ENCODE measurements around the gene GPR183. TPM values are rescaled to one million over a fixed set of nuclear protein-coding genes. Genes with fewer than 3 reads are reported as not detected.

Gene GPR183
- total RNA-seq, 4 donors from 2014 or later: 3.0 to 14.6 (median 6.5) TPM

- in situ Hi-C loops (cut with MboI; ENCODE audit: low pct_ligation_motif_present in 1 of 4, low pct_unique_long_range_greater_than_20kb in 1 of 4, low sequenced_read_pairs in 3 of 4) (loop anchor here in 1 of 4 donors (5.0 to 10.0 kb wide), 2 partner anchors 90 to 172 kb away; no protein-coding TSS in a partner anchor), intact Hi-C loops (cut with DNase I; ENCODE audit: low total_unique reads) (loop anchor here (5.0 kb wide), 1 partner anchor 88 kb away; no protein-coding TSS in a partner anchor)
- TF ChIP-seq CTCF (IDR thresholded peaks at IDR 0.05) (no peak), POLR2A (IDR thresholded peaks at IDR 0.05) (no peak), POLR2AphosphoS5 (IDR thresholded peaks at IDR 0.05) (no peak), EP300 (IDR thresholded peaks at IDR 0.05; ENCODE audit: low read depth) (no peak)
- H3K9me3 ChIP-seq: no peaks in the 10 kb centered on the region
- H3K36me3 ChIP-seq: no peaks in the 10 kb centered on the region
- H3K27ac ChIP-seq: no peak overlapping the region
- peaks cover 0 to 14% (median 1%) of the 10 kb centered on the region in 4 donors for H3K4me1 ChIP-seq
- no peak for DNase-seq
- no peaks in the 10 kb centered on the region for H3K27me3 ChIP-seq
- 58 to 74% methylated on average over 3 to 8 of the region's 8 CpGs for WGBS, 2 donors (ENCODE audit: low coverage in 1 of 2)
- H3K4me3 ChIP-seq: no peak overlapping the region
Observed at GRCh38 chr13:99265162-99265800, 41.9 kb downstream of the GPR183 start.

GRCh38 chr13:99264051-99264450 lies 43.1 kb downstream of the GPR183 start:
- H3K27me3 ChIP-seq: no peaks in the 10 kb centered on the region
- in situ Hi-C loops (cut with MboI; ENCODE audit: low pct_ligation_motif_present in 1 of 4, low pct_unique_long_range_greater_than_20kb in 1 of 4, low sequenced_read_pairs in 3 of 4): loop anchor here in 3 of 4 donors (5.0 to 10.0 kb wide), 2 partner anchors 87 to 89 kb away; no protein-coding TSS in a partner anchor
- TF ChIP-seq CTCF (IDR thresholded peaks at IDR 0.05): no peak
- H3K4me1 ChIP-seq: peaks cover 0 to 14% (median 1%) of the 10 kb centered on the region in 4 donors
- no peak overlapping the region for H3K27ac ChIP-seq
- no peaks in the 10 kb centered on the region for H3K9me3 ChIP-seq
- intact Hi-C loops (cut with DNase I; ENCODE audit: low total_unique reads): loop anchor here (5.0 kb wide), 1 partner anchor 42 kb away; no protein-coding TSS in a partner anchor
- H3K36me3 ChIP-seq: no peaks in the 10 kb centered on the region
- 57% methylated on average over 1 of the region's 1 CpG; no CpG with 5 or more reads in 1 of the 2 donors for WGBS, 2 donors (ENCODE audit: low coverage in 1 of 2)
- H3K4me3 ChIP-seq: no peak overlapping the region
- no peak for DNase-seq

- no peak for TF ChIP-seq EP300 (IDR thresholded peaks at IDR 0.05; ENCODE audit: low read depth)
- no peak for TF ChIP-seq POLR2AphosphoS5 (IDR thresholded peaks at IDR 0.05)
- no peak for TF ChIP-seq POLR2A (IDR thresholded peaks at IDR 0.05)
- no peak for TF ChIP-seq CTCF (IDR thresholded peaks at IDR 0.05)
- H3K27me3 ChIP-seq: no peaks in the 10 kb centered on the region
- DNase-seq: no peak
- H3K27ac ChIP-seq: no peak overlapping the region
- intact Hi-C loops (cut with DNase I; ENCODE audit: low total_unique reads) (loop anchor here (5.0 kb wide), 1 partner anchor 41 kb away; no protein-coding TSS in a partner anchor), in situ Hi-C loops (cut with MboI; ENCODE audit: low pct_ligation_motif_present in 1 of 4, low pct_unique_long_range_greater_than_20kb in 1 of 4, low sequenced_read_pairs in 3 of 4) (loop anchor here in 3 of 4 donors (5.0 to 10.0 kb wide), 2 partner anchors 86 to 88 kb away; no protein-coding TSS in a partner anchor)
- no peaks in the 10 kb centered on the region for H3K9me3 ChIP-seq
- H3K36me3 ChIP-seq: no peaks in the 10 kb centered on the region
- 79 to 85% methylated on average over 6 to 7 of the region's 7 CpGs for WGBS, 2 donors (ENCODE audit: low coverage in 1 of 2)
- peaks cover 0 to 14% (median 1%) of the 10 kb centered on the region in 4 donors for H3K4me1 ChIP-seq
- no peak overlapping the region for H3K4me3 ChIP-seq
Observed at GRCh38 chr13:99263126-99263785, 43.9 kb downstream of the GPR183 start.

- no peaks in the 10 kb centered on the region for H3K36me3 ChIP-seq
- H3K4me3 ChIP-seq: no peak overlapping the region
- in situ Hi-C loops (cut with MboI; ENCODE audit: low pct_ligation_motif_present in 1 of 4, low pct_unique_long_range_greater_than_20kb in 1 of 4, low sequenced_read_pairs in 3 of 4): loop anchor here in 3 of 4 donors (5.0 to 10.0 kb wide), 2 partner anchors 84 to 86 kb away; no protein-coding TSS in a partner anchor
- H3K27me3 ChIP-seq: no peaks in the 10 kb centered on the region
- 100% methylated on average over 1 of the region's 1 CpG; no CpG with 5 or more reads in 1 of the 2 donors for WGBS, 2 donors (ENCODE audit: low coverage in 1 of 2)
- DNase-seq: no peak
- no peak overlapping the region for H3K27ac ChIP-seq
- intact Hi-C loops (cut with DNase I; ENCODE audit: low total_unique reads): loop anchor here (5.0 kb wide), 1 partner anchor 39 kb away; no protein-coding TSS in a partner anchor
- no peaks in the 10 kb centered on the region for H3K9me3 ChIP-seq
- no peak for TF ChIP-seq POLR2AphosphoS5 (IDR thresholded peaks at IDR 0.05)
- no peak for TF ChIP-seq CTCF (IDR thresholded peaks at IDR 0.05)
- no peak for TF ChIP-seq POLR2A (IDR thresholded peaks at IDR 0.05)
- no peak for TF ChIP-seq EP300 (IDR thresholded peaks at IDR 0.05; ENCODE audit: low read depth)
- peaks cover 0 to 14% (median 3%) of the 10 kb centered on the region in 4 donors for H3K4me1 ChIP-seq
Observed at GRCh38 chr13:99261059-99261458, 46.1 kb downstream of the GPR183 start.

All from transverse colon (tissue), 4 donors.